B cell (primary cell): ENCODE results near the gene ADAMTS18.

ENCODE experiments used
- EZH2 ChIP-seq: IDR thresholded peaks from 2 replicates; pipeline ENCODE4 v1.6.1; 2012; ENCODE audit warnings: borderline replicate concordance, low read depth, mild to moderate bottlenecking, moderate library complexity, low read length; ENCODE audit not compliant: insufficient read depth, poor library complexity, severe bottlenecking
- TF ChIP-seq, protein P1 (sequence below): fragments of 200-600 bp; IDR thresholded peaks from one replicate; pipeline ENCODE4 v1.8.0; 2022; ENCODE audit warnings: antibody characterized with exemption, mild to moderate bottlenecking

DNA sequence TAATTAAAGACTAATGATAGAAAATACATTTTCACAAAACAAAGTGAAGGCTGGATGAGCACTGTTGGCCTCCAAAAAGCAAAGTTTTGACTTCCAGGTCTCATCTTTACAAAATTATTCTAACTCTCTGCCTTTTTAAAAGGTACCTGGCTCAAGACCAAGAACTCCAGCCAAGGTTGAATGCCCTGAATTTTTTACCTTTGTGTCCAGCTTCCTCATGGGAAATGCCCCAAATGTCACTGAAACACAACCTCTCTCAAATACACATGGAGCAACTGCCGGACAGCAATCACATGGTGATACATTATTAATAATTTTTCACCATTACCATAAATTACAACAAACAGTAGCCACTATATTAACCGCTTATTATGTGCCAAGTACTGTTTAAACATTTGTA is 32.2 kb downstream of the ADAMTS18 start:
- TF ChIP-seq, protein P1, sequence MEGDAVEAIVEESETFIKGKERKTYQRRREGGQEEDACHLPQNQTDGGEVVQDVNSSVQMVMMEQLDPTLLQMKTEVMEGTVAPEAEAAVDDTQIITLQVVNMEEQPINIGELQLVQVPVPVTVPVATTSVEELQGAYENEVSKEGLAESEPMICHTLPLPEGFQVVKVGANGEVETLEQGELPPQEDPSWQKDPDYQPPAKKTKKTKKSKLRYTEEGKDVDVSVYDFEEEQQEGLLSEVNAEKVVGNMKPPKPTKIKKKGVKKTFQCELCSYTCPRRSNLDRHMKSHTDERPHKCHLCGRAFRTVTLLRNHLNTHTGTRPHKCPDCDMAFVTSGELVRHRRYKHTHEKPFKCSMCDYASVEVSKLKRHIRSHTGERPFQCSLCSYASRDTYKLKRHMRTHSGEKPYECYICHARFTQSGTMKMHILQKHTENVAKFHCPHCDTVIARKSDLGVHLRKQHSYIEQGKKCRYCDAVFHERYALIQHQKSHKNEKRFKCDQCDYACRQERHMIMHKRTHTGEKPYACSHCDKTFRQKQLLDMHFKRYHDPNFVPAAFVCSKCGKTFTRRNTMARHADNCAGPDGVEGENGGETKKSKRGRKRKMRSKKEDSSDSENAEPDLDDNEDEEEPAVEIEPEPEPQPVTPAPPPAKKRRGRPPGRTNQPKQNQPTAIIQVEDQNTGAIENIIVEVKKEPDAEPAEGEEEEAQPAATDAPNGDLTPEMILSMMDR = no peak
- no peak for TF ChIP-seq EZH2
